GM21825 (cell line): ENCODE data around the gene TTC39C.
"Not testable (repeated sequence)": the region's sequence is repeated elsewhere in the genome, so short reads cannot be mapped to it uniquely, and the experiment has no call there.

ENCODE experiments used
- ATAC-seq: cut with Tn5 transposase; IDR thresholded peaks from one replicate; pipeline ENCODE4 v1.9.1; 2021; ENCODE audit warnings: mild to moderate bottlenecking, moderate library complexity; ENCODE audit not compliant: unreplicated experiment

Gene TTC39C

GRCh38 chr18:24015639-24016631 is 1.4 kb downstream of the TTC39C start:
- ATAC-seq = no peak

DNA sequence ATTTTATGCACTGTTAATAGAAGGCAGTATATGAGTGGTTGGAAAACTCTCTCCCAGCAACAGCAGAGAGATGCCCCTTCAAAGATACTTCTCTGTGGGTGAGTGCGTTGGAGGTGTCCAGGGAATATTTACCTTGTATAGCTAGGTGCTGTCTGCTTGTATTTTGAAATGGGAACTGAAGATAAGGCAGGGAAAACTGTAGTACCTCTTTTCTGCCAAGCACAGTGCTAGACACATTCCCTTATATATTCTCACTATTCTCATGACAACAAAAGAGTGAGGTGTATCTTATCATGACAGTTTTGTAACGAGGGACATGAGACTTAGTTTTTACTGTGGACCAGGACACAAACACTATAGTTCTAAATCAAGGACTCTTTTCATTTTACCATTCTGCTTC is 2.1 kb downstream of the TTC39C start:
- ATAC-seq = no peak

- ATAC-seq = no peak
Observed at GRCh38 chr18:24018299-24018886, 3.8 kb downstream of the TTC39C start.

DNA sequence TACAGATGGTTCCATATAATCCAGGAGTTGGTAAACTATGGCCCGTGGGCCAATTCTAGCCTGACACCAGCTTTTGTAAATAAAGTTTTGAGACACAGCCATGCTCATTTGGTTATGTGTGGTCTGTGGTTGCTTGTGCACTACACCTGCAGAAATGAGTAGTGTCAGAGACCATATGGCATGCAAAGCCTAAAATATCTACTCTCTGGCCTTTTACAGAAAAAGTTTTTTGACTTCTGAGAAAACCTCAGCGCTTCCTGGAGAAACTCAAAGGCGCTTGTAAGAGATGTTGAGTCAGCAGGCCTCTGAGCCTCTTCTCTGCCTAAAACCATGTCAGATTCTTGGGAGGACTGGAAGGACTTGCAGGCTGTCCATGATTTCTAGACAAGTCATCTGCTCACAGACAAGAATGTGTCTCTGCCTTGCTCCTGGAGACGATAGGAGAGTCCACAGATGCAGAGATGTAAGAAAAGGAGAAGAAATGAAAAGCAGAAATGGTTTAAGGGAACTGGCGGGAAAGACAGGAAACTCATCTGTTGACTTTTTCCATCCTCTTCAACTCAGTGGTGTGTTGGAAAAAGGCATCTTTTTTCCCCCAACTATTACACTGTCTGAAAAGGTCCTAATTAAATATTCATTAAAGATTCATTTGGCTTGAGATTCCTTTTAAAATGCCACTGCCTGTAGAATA is 5.2 kb downstream of the TTC39C start:
- peak; percentile 81 for ATAC-seq

DNA sequence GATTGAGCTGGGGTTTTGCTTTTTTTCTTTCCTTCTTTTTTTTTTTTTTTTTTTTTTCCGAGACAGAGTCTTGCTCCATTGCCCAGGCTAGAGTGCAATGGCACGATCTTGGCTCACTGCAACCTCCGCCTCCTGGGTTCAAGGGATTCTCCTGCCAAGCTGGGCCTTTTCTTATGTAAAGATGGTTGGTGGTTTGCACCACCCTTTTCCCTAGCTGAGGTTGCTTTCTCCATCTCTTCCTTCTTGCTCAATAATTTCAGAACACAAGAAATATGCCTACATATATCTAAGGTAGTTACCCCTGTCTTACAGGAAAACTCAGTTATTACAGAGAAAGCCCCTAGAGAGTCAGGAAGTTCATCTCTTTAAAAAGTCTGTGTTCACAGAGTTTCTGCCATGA is 7.0 kb downstream of the TTC39C start:
- no peak for ATAC-seq

GRCh38 chr18:24022161-24022560 is 7.6 kb downstream of the TTC39C start:
- no peak for ATAC-seq

DNA sequence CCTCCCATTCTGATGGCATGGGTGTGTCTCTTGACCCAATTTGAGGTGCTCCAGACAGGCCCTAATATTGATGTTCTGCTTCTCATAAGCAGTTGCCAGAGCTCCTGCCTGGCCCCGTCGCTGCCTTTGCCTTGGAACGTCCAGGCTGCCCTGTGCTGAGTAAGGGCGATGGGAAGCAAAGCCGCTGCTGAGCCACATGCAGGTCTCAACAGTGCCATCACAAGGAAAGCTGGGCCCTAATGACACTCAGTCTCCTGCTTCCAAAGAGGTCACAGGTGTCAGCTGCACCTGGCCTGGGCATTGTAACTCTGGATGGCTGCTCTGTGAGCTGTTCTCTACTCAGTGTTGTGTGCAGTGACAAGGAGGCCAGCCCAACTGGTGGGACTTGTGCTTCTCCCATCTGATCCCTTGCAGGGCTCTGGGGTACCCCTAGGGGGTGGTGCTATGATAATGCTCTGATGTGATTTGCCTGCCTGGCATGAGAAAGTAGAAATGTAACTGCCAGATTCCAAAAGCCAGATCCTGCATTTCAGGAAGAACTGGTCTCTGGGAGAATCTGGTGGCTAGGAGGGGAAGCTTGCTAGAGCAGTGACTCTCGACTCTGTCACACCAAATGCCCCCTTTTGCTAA is 8.7 kb downstream of the TTC39C start:
- ATAC-seq = no peak

DNA sequence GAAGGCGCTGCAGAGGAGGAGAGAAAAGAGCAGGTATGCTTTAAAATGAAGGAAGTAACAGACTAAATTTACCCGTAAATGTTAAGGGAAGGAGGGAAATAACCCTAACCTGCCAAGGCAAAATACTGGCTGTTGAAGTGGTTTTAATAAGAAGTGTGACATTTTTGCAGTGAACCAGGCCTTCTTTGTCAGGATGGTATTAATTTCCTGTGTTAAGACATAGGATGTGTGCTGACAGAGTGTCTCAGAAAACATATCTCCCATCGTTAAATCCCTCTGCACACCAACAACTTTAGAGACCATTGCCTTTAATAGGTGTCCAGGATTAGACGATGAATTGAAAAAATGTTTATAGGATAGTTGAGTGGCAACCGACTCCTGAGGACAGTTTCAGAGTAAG is 9.9 kb downstream of the TTC39C start:
- ATAC-seq = no peak

DNA sequence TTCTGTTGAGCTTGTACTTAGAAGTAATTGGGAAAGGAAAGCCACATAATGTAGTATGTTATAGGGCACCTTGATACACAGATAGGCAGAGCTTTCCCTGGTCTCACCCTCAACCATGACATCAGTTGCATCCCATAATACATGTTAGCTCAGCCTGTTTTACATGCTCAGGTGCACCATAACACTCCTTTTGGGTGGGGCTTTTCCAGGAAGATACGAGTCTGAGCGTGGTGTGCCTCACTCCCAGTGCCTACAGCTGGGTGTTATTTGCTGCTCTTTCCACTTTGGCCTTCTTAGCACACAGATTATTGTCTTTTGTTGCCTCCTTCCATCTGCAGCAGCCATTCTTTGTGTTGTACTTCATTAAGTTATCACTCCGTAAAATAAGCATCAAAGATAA is 11.9 kb downstream of the TTC39C start:
- ATAC-seq = no peak

GRCh38 chr18:24027156-24027827 is 12.7 kb downstream of the TTC39C start:
- ATAC-seq = no peak

GRCh38 chr18:24028946-24029345 is 14.4 kb downstream of the TTC39C start:
- not testable (repeated sequence) for ATAC-seq

- no peak for ATAC-seq
Observed at GRCh38 chr18:24031318-24031717, 16.8 kb downstream of the TTC39C start.

- peak; percentile 91 for ATAC-seq
Observed at GRCh38 chr18:24031916-24032315, 17.4 kb downstream of the TTC39C start.

DNA sequence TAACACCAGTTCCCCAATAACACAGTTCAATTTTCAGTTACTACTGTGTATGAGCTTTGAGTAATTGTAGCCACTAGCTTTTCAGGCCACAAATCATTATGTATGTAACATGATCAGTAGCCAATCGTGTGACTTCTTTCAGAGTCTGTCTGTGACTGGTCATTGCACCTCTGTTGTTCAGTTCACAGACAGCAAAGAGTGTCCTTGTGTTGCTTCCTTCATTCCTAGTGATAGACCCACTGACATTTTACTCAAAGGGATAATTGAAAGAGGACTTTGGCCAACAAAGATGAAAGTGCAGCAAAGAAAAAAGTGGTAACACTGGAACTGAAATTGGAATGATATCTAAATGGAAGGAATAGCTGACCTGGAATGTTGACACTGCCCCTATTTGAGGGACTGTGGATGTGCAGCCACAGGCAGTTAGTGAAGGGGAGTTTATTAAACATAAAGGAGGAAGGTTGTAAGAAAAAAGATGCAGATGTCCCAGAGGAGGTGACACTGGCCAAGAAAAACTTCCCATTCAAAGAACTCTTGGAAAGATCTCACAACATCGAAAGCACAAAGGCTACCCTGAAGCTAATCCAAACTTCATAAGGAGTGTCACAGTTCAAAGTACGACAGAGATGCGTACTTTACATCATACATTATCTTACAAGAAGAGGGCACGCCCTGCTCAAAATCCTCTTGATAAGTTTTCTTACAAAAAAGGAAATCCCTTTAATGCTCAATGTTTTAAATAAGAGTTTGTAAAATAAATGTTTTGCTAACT is 19.3 kb downstream of the TTC39C start:
- ATAC-seq = no peak

GRCh38 chr18:24035316-24035715 is 20.8 kb downstream of the TTC39C start:
- ATAC-seq = no peak

DNA sequence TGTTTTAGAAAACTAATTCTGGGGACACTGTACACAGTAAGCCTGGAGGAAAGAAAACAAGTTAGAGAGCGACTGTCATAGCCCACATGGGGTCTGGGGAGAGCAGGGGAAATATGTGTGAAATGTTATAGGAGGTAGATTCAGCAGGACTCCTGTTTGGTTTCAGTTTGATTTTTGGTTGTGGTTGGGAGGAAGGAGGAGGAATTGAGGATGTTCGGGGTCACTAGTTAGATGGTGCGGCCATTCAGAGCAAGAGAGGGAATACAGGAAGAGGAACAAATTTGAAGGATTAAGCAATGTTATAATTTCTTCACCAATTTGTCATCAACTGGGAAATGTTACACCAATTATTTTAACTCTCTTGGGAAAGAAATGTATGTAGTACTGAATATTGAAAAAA is 25.1 kb downstream of the TTC39C start:
- no peak for ATAC-seq

DNA sequence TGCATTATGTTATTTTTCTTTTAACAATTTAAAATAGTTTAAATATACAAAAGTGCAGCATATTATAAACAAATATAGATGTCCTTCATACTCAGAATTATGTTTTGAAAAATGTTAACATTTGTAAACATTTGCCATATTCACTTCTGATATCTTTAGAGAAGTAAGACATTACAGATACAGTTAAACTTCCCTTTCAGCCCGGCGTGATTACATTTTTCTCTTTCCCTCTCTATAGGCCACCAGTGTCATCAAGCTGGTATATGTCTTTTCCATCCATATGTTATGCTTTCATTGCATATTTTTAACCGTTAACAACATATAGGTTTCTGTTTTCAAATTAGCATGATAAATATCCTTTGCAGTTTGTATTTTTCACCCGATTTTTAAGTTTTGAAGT is 27.1 kb downstream of the TTC39C start:
- ATAC-seq = no peak

- ATAC-seq = no peak
Observed at GRCh38 chr18:24043403-24043802, 28.8 kb downstream of the TTC39C start.

GRCh38 chr18:24048261-24048660 is 33.7 kb downstream of the TTC39C start:
- no peak for ATAC-seq

- no peak for ATAC-seq
Observed at GRCh38 chr18:24049142-24049541, 34.6 kb downstream of the TTC39C start.
